Ramos (cell line): ENCODE data around the gene PTPN3.
"Not testable (repeated sequence)": the region's sequence is repeated elsewhere in the genome, so short reads cannot be mapped to it uniquely, and the experiment has no call there.

ENCODE experiments used
- in situ Hi-C: fragments of 300-500 bp; cut with MboI; formaldehyde crosslinking; loops from one replicate; pipeline ENCODE4 v1.14.3; 2022; ENCODE audit warnings: low sequenced_read_pairs; ENCODE audit not compliant: unreplicated experiment

PTPN3 gene

GRCh38 chr9:109403766-109404320 lies 94.3 kb downstream of the PTPN3 start:
- in situ Hi-C loops, result no loop called here

GRCh38 chr9:109403116-109403515 lies 95.0 kb downstream of the PTPN3 start:
- in situ Hi-C loops, result no loop called here

- in situ Hi-C loops, result no loop called here
These were observed 96.2 kb downstream of the PTPN3 start for GRCh38 chr9:109401990-109402318.

- in situ Hi-C loops, result no loop called here
These were observed 96.7 kb downstream of the PTPN3 start for GRCh38 chr9:109401169-109401989.

- in situ Hi-C loops, result no loop called here
These were observed 98.8 kb downstream of the PTPN3 start for GRCh38 chr9:109399258-109399767.

- in situ Hi-C loops, result no loop called here
These were observed 106.9 kb downstream of the PTPN3 start for GRCh38 chr9:109391176-109391575.

- in situ Hi-C loops, result no loop called here
These were observed 110.3 kb downstream of the PTPN3 start for GRCh38 chr9:109387856-109388255.

GRCh38 chr9:109387206-109387605 lies 110.9 kb downstream of the PTPN3 start:
- in situ Hi-C loops, result no loop called here

- in situ Hi-C loops, result no loop called here
These were observed 112.6 kb downstream of the PTPN3 start for GRCh38 chr9:109385499-109385898.

- in situ Hi-C loops, result no loop called here
These were observed 114.2 kb downstream of the PTPN3 start for GRCh38 chr9:109383947-109384346.

- in situ Hi-C loops, result no loop called here
These were observed 114.8 kb downstream of the PTPN3 start for GRCh38 chr9:109383356-109383755.

GRCh38 chr9:109382585-109382984 lies 115.5 kb downstream of the PTPN3 start:
- in situ Hi-C loops, result no loop called here

- in situ Hi-C loops, result no loop called here
These were observed 115.9 kb downstream of the PTPN3 start for GRCh38 chr9:109382182-109382581.

GRCh38 chr9:109381011-109381729 lies 116.9 kb downstream of the PTPN3 start:
- in situ Hi-C loops, result no loop called here

GRCh38 chr9:109379513-109379912 lies 118.6 kb downstream of the PTPN3 start:
- in situ Hi-C loops, result no loop called here

GRCh38 chr9:109378316-109378715 lies 119.8 kb downstream of the PTPN3 start:
- in situ Hi-C loops, result no loop called here

GRCh38 chr9:109372246-109372645 lies 125.9 kb downstream of the PTPN3 start:
- in situ Hi-C loops, result no loop called here

- in situ Hi-C loops, result no loop called here
These were observed 126.7 kb downstream of the PTPN3 start for GRCh38 chr9:109371374-109371773.

- in situ Hi-C loops, result no loop called here
These were observed 128.8 kb downstream of the PTPN3 start for GRCh38 chr9:109369285-109369684.

GRCh38 chr9:109360771-109361170 lies 137.3 kb downstream of the PTPN3 start:
- in situ Hi-C loops, result no loop called here

GRCh38 chr9:109358968-109359603 lies 139.0 kb downstream of the PTPN3 start:
- in situ Hi-C loops, result not testable (repeated sequence)
